HG03571 (cell line): ENCODE measurements around the gene EMD.
"Not testable (repeated sequence)": the region's sequence is repeated elsewhere in the genome, so short reads cannot be mapped to it uniquely, and the experiment has no call there.

ENCODE experiments used
- ATAC-seq: cut with Tn5 transposase; IDR thresholded peaks from one replicate; pipeline ENCODE4 v1.9.1; 2021; ENCODE audit not compliant: unreplicated experiment

Gene EMD

DNA sequence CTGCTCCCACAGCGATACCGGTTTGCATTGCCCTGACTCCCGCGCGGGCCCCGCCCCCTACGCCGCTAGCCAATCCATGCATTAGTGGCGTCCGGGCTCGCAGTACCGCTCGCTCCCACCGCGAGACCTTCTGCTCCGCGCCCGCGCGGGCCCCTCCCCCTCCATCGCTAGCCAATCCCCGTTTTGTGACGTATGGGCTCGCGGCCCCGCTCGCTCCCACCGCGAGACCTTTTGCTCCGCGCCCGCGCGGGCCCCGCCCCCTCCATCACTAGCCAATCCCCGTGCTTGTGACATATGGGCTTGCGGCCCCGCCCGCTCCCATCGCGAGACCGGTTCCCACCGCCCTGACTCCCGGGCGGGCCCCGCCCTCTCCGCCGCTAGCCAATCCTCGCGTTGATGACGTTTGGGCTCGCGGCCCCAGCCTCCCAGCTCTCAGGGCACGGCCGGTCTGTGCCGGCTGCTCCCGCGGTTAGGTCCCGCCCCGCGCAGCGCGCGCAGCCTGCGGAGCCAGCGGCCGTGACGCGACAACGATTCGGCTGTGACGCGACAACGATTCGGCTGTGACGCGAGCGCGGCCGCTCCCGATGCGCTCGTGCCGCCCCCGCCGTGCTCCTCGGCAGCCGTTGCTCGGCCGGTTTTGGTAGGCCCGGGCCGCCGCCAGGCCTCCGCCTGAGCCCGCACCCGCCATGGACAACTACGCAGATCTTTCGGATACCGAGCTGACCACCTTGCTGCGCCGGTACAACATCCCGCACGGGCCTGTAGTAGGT lies at the start of gene EMD:
Gene EMD (plus strand): TSS at position 497 of the 770 bp plus-strand sequence. CDS start 190 bp downstream, at position 687.
- peak; percentile 80 for ATAC-seq

DNA sequence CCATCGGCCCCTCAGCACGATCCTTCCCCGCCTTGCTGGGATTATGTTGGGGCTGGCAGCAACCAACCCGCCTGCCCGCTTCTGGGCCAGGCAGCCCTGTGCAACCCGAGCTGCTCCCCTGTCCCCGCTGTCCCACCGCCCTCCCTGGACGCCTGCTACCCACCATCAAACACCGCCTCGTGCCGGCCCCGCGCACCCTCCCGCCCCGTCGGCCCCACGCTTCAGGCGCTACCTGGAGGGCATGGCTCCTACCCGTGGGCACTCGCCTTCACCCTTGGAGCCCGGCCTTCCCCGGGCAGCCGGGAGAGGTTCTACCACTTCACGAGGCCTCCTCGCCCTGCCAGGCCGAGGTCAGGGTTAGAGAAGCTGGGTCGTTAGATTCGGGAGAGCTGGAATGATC lies 46.5 kb upstream of the EMD start:
- ATAC-seq: no peak

DNA sequence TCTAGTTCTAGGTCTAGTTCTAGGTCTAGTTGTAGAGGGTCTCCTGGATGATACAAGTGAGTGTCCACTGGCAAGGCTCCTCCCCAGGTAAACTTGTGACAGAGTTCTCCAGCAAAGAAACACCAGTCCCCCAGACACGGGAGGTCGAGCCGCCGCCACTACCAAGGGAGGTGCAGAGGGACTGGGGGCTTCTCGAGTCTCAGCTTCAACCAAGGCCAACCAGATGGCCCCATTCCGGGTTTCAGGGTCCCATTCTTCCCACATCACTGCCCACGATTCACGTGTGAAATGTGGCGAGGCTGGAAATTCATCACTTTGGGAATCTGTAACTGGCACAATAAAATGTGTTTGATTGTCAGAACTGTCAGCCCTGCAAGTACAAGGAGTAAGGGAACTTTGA lies 46.0 kb upstream of the EMD start:
- ATAC-seq: no peak

DNA sequence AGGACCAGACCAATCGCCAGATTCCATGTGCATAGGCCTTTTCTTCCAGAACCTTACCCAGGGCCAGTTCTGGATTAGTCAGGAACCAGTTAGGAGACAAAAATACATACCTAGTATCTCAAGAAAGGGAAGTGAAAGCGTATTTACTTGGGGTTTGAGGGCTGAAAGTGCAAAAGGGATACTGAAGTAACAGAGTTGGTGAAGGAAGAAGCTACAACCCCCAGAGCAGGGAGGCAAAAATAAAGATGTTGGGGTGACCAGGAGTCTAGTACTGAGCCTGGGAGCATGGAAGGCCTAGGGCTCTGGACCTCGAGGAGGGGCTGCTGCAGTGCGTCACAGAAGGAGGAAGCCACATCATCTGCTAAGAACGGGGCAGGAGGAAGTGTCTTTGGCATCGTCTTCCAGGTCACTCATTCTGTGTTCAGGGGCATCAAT lies 45.2 kb upstream of the EMD start:
- ATAC-seq: peak; percentile 71

DNA sequence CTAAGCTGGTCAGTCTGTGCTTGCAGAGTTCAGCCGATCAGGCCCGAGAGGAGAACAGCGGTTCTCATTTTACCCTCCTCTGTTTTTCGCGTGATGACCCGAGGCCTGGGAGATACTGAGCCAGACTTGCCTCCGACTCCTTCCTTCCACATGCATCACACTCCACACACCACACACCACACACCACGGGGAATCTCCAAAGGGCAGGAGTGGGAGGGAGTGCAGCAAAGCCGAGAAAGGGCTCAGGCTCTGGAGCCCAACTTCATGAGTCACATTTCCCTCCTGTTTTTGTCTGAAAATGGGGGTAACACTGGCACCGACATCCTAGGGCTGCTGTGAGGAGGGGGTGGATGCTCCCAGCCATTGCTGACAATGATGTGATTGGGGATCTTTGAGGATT lies 44.6 kb upstream of the EMD start:
- ATAC-seq: no peak

- peak; percentile 72 for ATAC-seq
Observed at GRCh38 chrX:154341399-154342298, 37.4 kb upstream of the EMD start.

DNA sequence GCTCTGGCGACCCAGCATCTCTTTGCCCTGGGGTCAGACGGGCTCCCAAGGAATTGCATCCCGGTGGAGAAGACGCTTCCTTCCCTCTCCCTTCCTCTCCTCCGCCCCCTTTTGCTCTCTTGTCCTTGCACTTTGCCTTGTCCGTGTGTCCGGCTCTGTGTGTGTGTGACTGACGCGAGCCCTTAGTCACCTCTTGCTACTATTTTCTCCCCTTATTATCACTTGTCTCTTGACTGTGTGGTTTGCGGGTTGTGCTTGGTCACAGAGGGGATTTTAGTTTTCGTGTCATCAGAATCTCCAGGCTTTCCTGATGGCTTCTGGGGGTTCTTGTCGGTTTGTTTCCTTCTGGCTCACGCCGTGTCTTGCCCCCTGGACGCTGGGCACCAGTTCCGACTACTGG lies 36.0 kb upstream of the EMD start:
- not testable (repeated sequence) for ATAC-seq

DNA sequence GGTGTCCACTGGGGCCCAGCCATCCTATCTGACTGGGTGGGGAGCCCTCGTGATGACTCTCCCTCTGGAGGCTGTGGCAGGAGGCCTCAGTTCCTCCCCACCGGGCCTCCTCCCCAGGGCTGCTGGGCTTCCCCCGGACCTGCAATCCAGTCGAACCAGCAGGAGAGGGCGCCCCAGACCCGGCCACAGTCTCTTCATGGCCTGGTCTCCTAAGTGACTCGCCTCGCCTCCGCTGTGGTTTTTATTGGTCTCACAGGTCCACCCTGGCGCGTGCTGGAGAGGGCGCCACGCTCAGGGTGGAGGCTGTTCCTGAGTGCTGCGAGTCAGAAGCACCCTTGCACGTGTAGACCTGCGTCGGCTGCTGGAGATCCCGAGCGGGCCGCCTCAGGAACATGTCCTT lies 35.5 kb upstream of the EMD start:
- ATAC-seq: not testable (repeated sequence)

DNA sequence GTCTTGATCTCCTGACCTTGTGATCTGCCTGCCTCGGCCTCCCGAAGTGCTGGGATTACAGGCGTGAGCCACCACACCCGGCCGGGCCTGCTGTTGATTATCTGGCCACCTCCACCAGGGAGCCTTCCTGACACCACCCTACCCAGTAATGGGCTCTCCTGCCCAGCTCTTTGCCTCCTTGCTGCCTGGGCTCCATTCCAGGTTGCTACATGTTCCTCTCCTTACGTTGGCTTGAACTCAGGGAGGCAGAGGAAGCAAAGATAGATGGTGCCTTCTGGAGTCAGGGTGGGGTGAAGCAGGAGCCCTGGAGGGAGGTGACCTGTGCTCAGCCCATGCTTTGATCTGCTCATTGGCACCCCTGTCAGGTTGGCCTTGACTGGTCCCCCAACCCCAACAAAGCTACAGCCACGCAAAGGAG lies 31.0 kb upstream of the EMD start:
- ATAC-seq: no peak

- ATAC-seq: no peak
Observed at GRCh38 chrX:154348646-154349358, 30.3 kb upstream of the EMD start.

DNA sequence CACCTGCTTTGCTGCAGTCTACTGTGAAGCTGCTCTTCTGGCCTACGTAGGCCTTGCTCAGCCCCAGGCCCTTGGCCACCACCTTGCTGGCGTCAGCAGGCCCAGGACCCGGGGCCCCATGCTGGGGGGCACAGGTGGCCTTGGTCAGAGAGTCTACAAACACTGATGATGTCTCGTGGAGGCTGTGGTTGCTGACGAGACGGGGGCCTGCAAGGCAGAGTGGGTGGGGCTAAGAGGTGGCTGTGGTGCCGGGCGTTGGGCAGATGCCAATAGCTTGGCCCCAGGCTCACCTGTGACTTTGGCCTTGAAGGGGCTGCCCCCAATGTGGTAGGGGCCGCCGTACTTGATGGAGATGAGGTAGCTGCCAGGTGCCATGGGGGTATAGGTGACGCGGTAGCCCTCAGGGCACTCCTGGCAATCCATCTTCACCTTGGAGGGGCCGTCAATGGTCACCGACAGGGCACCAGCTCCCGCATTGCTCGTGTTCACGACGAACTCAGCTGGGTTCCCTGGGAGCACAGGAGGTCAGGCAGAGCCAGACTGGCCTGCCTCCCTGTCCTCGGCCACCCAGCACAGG lies 29.6 kb upstream of the EMD start:
- ATAC-seq: no peak

DNA sequence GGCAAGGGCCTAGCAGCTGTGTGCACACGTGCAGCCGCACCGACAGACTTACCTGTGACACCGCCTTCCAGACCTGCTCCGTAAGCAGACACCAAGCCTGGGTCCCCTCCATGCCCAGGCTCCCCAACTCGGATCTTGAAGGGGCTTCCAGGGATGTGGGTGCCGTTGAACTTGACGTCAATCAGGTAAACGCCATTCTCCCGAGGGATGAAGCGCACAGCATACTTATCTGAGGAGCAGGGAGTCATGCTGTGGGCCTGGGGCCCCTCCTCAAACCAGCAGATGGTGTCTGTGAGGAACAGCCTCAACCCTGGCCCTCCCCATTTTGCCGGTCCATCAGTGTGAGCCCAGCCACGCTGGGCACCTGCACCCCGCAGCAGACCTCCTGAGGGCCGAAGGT lies 29.1 kb upstream of the EMD start:
- ATAC-seq: no peak

- no peak for ATAC-seq
Observed at GRCh38 chrX:154350429-154351182, 28.5 kb upstream of the EMD start.

DNA sequence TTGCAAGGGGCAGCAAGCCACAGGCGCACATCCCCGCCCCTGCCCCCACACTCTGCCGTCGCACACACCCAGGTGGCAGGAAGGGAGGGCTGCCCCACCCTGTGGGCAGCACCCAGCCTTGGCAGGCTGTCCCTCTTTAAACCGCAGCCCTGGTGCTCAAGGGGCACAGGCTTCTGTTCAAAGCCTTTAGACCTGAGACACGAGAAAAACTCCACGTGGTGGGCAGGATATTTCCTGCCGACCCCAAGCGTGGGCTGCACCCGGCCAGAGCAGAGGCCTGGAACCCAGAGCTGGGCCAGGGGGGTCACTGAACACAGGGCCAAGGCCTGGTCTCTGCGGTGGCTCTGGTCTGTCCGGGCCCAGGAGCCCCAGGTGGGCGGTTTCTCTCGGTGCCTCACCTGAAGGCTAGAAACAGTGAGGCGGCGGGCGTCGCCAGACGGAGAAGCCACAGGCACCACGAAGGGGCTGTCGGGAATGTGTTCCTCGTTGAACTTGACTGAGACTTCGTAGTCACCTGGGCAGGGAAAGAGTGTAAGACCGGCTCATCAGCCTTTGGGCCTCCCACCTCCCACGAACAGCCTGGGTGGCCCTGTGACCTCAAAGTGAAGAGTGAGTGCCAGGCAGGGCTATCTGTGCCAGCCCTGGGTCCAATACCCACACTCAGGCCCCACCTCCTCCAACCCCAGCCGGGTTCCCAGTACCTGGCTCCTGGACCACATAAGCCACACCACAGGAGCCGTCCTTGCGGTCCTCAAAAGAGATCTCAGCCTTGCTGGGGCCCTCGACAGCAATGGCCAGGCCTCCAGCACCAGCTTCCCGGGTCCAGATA lies 27.7 kb upstream of the EMD start:
- ATAC-seq: no peak

GRCh38 chrX:154352012-154352401 lies 27.1 kb upstream of the EMD start:
- no peak for ATAC-seq

DNA sequence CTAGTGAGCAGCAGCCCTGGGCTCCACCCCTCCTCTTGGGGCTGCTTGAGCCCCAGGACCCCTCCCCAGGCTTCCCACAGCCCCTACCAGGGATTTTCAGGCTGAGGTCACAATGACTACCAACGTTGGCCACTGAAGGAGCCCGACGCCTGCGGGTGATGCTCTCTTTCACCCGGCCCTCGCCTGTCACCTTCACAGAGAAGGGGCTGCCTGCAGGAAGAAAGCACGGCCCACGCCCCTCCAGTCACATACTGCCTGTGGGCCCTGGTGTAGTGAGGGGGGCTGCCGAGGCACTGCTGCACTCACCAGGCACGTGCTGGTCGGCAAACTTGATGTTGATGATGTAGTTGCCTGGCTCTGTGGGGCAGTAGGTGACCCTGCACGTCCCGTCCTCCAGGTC lies 26.6 kb upstream of the EMD start:
- ATAC-seq: no peak

DNA sequence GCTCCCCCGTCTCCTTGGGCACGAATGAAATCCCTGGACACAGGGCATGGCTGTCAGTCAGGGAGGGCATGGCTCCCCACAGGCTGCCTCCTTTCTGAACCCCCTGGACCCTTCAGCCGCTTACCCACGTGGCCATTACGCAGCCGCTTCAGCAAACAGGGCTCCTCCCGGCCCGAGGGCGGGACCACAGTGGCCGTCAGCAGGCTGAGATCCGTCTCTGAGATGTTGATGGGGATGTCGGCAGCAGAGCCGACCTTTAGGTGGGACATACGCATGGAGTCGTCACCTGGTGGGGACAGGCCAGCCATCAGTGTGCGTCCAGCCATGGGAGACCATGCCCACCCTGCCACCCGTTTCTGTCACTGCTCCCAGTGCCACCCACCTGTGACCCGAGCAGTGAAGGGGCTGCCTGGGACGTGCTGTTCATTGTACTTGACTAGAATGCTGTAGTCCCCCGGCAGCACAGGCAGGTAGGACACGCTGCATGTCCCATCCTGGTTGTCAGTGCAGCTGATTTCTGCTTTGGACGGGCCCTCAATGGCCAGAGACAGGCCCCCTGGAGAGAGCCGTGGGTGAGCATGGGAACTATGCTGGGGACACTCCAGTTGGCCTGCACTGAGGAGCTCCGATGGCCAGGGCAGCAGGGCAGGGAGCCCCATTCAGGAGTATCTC lies 25.8 kb upstream of the EMD start:
- ATAC-seq: no peak

GRCh38 chrX:154354013-154354412 lies 25.1 kb upstream of the EMD start:
- ATAC-seq: no peak

DNA sequence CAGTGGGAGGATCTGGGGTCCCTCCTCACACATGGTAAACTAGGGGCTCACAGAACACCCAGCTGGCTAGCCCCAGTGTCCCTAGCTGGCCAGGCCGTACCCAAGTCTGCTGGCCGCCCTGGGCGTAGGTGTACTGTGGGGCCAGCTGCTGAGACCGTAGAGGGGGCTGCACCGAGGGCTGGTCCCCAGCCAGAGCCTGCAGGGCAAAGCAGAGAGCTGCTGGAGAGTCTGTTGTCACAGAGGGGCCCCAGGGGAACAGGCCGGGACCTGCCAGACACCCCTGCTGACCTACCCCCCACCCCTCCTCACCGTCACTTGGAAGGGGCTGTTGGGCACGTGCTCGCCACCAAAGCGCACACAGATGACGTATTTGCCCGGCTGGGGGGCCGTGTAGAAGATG lies 24.6 kb upstream of the EMD start:
- ATAC-seq: no peak
